Measurements from ENCODE around the gene S1PR1. TPM values are rescaled to one million over a fixed set of nuclear protein-coding genes. Genes with fewer than 3 reads are reported as not detected.

The S1PR1 gene
- total RNA-seq, 1 donor from 2014 or later = 85.2 TPM

GRCh38 chr1:101240041-101240430 is 3.2 kb downstream of the S1PR1 start:
- intact Hi-C loops (cut with micrococcal nuclease) = no loop called here
- no peak for ATAC-seq (ENCODE audit: low read depth)
- no peaks in the 10 kb centered on the region for H3K9me3 Mint-ChIP-seq
- no peaks in the 10 kb centered on the region for H3K27me3 Mint-ChIP-seq
- H3K27ac Mint-ChIP-seq = peak overlapping the region; percentile 98
- peak overlapping the region; percentile 98 for H3K4me3 Mint-ChIP-seq
- DNase-seq = no peak
- peaks cover 71% of the 10 kb centered on the region for H3K4me1 Mint-ChIP-seq
- CTCF ChIA-PET = interaction anchor here (0.9 to 7.0 kb wide), 9 partner anchors 12 to 317 kb away, joined by 3 to 96 read pairs (median 6); no protein-coding TSS in a partner anchor
- POLR2A ChIA-PET = interaction anchor here (1.1 to 5.7 kb wide), 5 partner anchors 7 to 99 kb away, joined by 3 to 154 read pairs (median 7); no protein-coding TSS in a partner anchor
- peaks cover 75% of the 10 kb centered on the region for H3K36me3 Mint-ChIP-seq (ENCODE audit: low read depth)
- no peak for TF ChIP-seq CTCF (IDR thresholded peaks at IDR 0.05)

- no peak for TF ChIP-seq CTCF (IDR thresholded peaks at IDR 0.05)
- Mint-ChIP-seq H3K27ac (peak overlapping the region; percentile 13), H3K9me3 (no peaks in the 10 kb centered on the region), H3K36me3 (ENCODE audit: low read depth) (peaks cover 64% of the 10 kb centered on the region), H3K4me1 (peaks cover 78% of the 10 kb centered on the region), H3K4me3 (peak overlapping the region; percentile 46), H3K27me3 (no peaks in the 10 kb centered on the region)
- DNase-seq = no peak
- intact Hi-C loops (cut with micrococcal nuclease) = no loop called here
- POLR2A ChIA-PET = interaction anchor here (0.6 to 0.9 kb wide), 3 partner anchors 114 to 309 kb away, joined by 3 to 9 read pairs (median 4); no protein-coding TSS in a partner anchor
- no peak for ATAC-seq (ENCODE audit: low read depth)
- CTCF ChIA-PET = interaction anchor here (0.9 to 7.0 kb wide), 5 partner anchors 10 to 104 kb away, joined by 3 to 96 read pairs (median 4); no protein-coding TSS in a partner anchor
Observed at GRCh38 chr1:101241485-101242225, 4.8 kb downstream of the S1PR1 start.

GRCh38 chr1:101242324-101243050 is 5.7 kb downstream of the S1PR1 start:
- ATAC-seq (ENCODE audit: low read depth) (no peak), DNase-seq (no peak)
- peak overlapping the region; percentile 13 for H3K27ac Mint-ChIP-seq
- intact Hi-C loops (cut with micrococcal nuclease) = no loop called here
- H3K36me3 Mint-ChIP-seq (ENCODE audit: low read depth) = peaks cover 55% of the 10 kb centered on the region
- CTCF ChIA-PET = no interaction called here
- no peak overlapping the region for H3K4me3 Mint-ChIP-seq
- TF ChIP-seq CTCF (IDR thresholded peaks at IDR 0.05) = no peak
- POLR2A ChIA-PET = interaction anchor here (0.6 to 0.8 kb wide), 3 partner anchors 216 to 321 kb away, joined by 3 to 6 read pairs (median 3); no protein-coding TSS in a partner anchor
- H3K27me3 Mint-ChIP-seq = no peaks in the 10 kb centered on the region
- peaks cover 85% of the 10 kb centered on the region for H3K4me1 Mint-ChIP-seq
- H3K9me3 Mint-ChIP-seq = no peaks in the 10 kb centered on the region

- peaks cover 47% of the 10 kb centered on the region for H3K36me3 Mint-ChIP-seq (ENCODE audit: low read depth)
- ChIA-PET POLR2A (interaction anchor here (0.8 to 1.3 kb wide), 5 partner anchors 8 to 192 kb away, joined by 3 to 6 read pairs (median 4); no protein-coding TSS in a partner anchor), CTCF (interaction anchor here (5.6 kb wide), 1 partner anchor 44 kb away, joined by 43 read pairs; no protein-coding TSS in a partner anchor)
- H3K9me3 Mint-ChIP-seq = no peaks in the 10 kb centered on the region
- no peaks in the 10 kb centered on the region for H3K27me3 Mint-ChIP-seq
- intact Hi-C loops (cut with micrococcal nuclease) = no loop called here
- TF ChIP-seq CTCF (IDR thresholded peaks at IDR 0.05) = no peak
- no peak for DNase-seq
- no peak overlapping the region for H3K4me3 Mint-ChIP-seq
- no peak for ATAC-seq (ENCODE audit: low read depth)
- H3K4me1 Mint-ChIP-seq = peaks cover 88% of the 10 kb centered on the region
- H3K27ac Mint-ChIP-seq = peak overlapping the region; percentile 50
Observed at GRCh38 chr1:101243751-101244150, 6.9 kb downstream of the S1PR1 start.

Data from activated B cell treated with CpG ODN at 0.5 μM for 24 hours (primary cell).